ENCODE data around the gene PTPRG.
A peak's percentile ranks its signal among the peaks of the same experiment; 100 is the strongest.
"Not testable (repeated sequence)": the region's sequence is repeated elsewhere in the genome, so short reads cannot be mapped to it uniquely, and the experiment has no call there.

The PTPRG gene

DNA sequence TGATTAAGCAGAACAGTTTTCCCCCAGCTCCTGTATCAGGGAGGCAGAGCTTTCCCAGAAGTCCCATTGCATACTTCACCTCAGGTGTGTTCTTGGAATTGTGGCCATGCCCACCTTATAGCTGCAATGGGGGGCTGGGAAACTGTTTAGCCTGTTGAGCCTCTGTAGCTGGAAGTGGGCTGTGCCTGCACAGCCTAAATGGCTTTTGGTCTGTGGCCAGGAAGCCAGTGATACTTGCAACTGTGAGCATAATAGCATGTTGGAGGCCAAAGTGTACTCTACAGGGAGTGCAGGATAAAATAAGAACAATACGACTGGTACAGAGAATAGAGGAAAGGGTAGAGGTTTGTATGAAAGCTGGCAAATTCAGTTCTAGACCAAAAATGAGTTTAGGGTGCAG is 248.5 kb downstream of the PTPRG start:
- DNase-seq = no peak

GRCh38 chr3:61810953-61811497 is 249.7 kb downstream of the PTPRG start:
- no peak for DNase-seq

- no peak for DNase-seq
These were observed 250.3 kb downstream of the PTPRG start for GRCh38 chr3:61811652-61812051.

DNA sequence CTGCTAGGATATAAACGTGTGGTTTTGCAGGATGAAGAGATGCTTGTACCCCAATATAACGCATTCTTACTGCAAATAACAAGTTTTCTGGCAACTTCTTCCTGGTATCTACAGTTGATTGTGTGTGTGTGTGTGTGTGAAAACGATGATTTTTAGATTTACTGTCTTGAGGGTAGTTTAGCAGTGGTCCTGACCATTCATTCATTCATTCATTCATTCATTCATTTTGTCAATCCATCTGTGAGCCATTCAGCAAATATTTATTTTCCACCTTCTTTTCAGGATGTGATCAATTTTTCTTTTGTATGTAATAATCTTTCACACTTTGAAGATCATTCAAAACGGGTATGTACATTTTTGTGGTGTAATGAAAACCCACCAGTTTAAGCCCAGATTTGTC is 250.7 kb downstream of the PTPRG start:
- no peak for DNase-seq

DNA sequence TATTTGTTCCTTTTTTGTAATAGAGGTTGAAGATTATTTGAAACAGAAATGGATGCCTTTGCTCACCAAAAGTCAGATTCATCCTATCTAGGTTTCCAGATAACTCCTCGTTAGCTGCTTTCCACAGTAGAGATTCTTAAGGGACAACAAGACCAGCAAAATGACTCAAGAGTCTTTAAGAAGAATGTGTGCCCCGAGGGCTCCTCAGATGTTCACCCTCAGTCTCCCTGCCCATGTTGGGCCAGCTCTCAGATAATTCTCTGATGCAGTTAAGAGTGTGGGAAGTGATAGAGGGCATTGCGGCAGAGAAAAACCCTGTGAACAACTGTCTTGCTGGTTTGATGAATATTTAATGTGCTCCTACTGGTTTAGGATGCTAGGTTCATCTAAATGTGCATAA is 251.1 kb downstream of the PTPRG start:
- no peak for DNase-seq

GRCh38 chr3:61813636-61814035 is 252.3 kb downstream of the PTPRG start:
- no peak for DNase-seq

DNA sequence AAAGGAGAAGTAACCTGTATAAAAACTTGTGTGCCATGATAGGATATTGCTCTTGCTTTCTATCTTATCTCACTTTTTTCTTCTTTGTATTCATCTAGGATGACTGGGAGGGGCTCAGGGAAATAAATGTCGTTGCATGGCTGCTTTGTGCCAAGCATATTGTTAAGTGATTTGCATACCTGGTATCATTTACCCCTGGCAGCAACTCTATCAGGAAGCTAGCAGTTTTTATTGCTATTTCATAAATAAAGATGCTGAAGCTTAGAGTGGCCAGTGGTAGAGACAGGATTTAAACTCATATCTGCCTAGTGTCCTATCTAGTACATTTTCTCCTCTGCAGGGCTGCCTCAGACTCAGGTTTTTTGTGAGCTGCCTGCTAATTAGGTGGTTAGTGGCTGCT is 253.3 kb downstream of the PTPRG start:
- DNase-seq = no peak

GRCh38 chr3:61816304-61816703 is 254.9 kb downstream of the PTPRG start:
- not testable (repeated sequence) for DNase-seq

GRCh38 chr3:61819861-61820260 is 258.5 kb downstream of the PTPRG start:
- DNase-seq = no peak

- DNase-seq = peak in 1 of 2 donors; percentile 1
These were observed 259.1 kb downstream of the PTPRG start for GRCh38 chr3:61820306-61820992.

DNA sequence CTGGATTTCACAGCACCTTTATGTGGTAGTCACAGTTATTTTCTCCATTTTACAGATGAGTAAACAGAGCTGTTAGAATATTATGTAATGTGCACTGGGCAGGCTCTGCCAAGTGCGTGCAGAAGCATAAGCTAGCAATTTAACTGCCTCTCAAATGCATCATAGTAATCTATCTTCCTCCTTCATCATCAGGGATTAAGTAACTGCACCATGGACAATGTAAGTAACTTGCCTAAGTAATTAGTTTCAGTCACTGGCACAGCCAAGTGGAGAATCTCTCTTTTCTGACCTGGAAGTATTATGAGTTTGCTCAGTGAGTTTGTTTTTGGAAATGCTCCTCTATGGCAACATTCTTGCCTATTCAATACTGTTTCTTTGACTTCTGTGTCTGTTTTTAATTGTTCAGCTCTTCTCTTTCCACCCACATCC is 260.5 kb downstream of the PTPRG start:
- no peak for DNase-seq

DNA sequence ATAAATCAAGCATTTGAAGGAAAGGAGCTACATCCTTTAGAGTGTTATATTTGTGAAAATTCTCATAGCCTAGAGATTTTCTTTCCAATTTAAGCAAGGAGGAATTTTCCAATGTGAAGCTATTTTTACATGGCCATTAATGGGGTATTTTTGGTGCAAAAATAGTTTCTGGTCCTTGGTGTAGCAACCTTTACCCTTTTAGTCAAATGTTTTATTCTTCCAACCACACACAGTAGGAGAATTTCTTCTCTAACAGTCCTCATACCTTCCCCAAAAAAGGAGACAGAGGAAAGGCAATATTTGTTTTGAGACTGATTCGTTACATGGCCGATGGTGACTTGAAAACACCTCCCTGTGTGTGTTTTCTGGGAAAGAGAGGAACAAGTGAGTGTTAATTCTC is 261.2 kb downstream of the PTPRG start:
- DNase-seq = no peak

GRCh38 chr3:61824553-61825135 is 263.3 kb downstream of the PTPRG start:
- no peak for DNase-seq

DNA sequence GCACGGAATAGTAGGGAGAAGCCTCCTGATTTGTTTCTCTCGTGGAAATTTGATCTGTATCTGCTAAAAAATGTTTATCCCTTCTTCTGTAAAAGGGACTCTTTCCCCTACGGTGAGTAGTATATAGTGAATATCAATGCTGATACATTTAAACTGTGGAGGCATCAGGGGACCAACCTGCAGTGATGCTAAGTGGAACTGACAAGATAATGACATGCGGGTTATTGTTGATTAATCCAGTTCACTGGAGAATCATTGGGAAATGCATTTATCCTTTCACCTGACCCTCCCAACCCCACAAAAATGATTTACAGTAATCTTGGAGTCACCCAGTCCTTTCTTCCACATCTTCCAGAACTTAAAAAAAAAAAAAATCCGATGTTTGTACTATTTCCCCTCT is 264.8 kb downstream of the PTPRG start:
- DNase-seq = no peak

DNA sequence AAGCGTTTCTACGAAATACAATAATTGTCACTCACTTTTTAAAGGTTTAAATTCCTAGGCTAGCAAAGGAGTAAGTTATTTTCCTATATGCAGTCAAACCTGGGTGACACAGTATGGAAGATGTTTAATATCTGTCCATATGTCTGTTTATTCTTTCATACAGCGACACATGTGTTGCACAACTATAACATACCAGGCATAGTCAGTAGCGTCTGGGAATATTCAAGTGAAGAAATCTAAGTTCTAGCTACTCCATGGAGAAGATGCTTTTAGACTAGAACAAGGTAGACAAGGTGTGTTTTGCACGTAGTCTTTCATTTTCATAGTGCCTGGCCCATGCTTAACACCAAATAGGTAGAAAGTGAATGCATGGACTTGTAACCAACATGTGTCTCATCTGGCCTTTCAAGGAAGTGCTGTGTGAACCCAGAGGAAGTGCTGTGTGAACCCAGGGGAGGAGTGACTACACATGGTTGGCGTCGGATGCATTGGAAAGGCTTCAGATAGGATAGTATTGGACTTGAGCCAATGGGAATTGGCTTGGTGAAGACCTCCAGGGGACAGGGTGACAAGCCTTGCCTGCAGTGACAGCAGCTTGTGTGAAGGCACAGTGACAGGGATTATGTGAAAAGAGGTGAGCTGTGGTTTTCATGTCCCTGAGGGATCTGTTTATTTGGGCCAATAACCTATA is 267.0 kb downstream of the PTPRG start:
- no peak for DNase-seq

GRCh38 chr3:61828880-61829721 is 267.7 kb downstream of the PTPRG start:
- DNase-seq = no peak

DNA sequence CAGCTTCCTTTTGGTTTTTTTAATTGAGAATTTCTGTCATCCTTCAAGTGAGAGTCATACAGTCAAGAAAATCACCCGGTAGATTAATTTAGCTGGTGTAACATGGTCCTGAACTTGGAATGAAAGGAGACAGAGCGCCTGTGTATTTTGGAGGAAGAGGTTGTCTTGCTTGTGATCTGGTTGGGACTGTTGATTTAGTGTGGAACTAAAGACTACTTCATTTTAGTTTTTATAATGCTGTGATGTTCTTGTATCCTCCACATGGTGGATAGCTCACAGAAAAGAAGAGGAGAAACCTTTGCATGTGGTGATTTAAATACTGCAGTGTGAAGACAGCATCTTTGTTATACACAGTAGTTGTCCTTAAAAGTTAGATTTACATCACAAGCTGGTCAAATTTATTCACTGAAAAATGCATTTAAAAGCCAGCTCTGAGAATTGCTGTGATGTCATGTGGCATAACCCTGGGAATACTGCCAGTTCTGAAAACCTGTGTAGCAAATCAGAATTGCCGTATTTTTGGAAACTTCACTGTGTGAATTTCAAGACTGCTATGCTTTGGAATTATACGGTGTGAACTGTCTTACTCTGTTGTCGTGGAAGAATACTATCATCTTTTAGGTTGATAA is 268.5 kb downstream of the PTPRG start:
- no peak for DNase-seq

DNA sequence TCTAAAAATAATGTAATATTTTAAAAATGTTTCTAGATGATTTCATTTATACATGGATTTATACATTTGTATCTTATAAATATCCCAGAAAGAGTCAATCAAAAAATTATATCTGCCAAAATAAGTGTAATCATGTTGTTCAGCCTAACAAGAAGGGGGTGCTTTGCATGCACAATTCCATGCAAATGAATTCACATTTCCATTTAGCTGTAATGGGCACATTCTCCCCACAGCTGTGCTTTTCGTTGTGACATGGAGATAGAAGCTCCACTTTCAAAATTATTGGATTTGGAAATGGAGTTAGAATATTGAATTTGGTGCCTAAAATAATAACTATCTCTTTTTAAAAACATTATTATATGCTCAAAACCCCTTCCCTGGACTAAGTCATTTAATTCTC is 270.6 kb downstream of the PTPRG start:
- no peak for DNase-seq

GRCh38 chr3:61832375-61833229 is 271.2 kb downstream of the PTPRG start:
- no peak for DNase-seq

- no peak for DNase-seq
These were observed 277.9 kb downstream of the PTPRG start for GRCh38 chr3:61839256-61839655.

- DNase-seq = no peak
These were observed 279.9 kb downstream of the PTPRG start for GRCh38 chr3:61841111-61841845.
